ENCODE data around the gene HSPB1. TPM values are rescaled to one million over a fixed set of nuclear protein-coding genes. Genes with fewer than 3 reads are reported as not detected.

Gene HSPB1
- total and polyA plus RNA-seq, 4 donors = 25.5 to 186 (median 104) TPM

- Histone ChIP-seq H3K9me3 (ENCODE audit: control insufficient read depth in 4 of 4, low read length in 3 of 4) (no peaks in the 10 kb centered on the region), H3K4me1 (ENCODE audit: control insufficient read depth in 4 of 4, insufficient read depth in 4 of 4, low read length in 3 of 4) (peaks cover 6 to 27% (median 16%) of the 10 kb centered on the region in 4 donors), H3K9ac (ENCODE audit: low read depth in 1 of 2, low read length in 2 of 2) (no peak overlapping the region), H3K36me3 (ENCODE audit: control insufficient read depth in 4 of 4, insufficient read depth in 3 of 4, low read depth in 1 of 4, low read length in 3 of 4) (peaks cover 4 to 22% (median 11%) of the 10 kb centered on the region in 4 donors), H3K27me3 (ENCODE audit: control insufficient read depth in 4 of 4, insufficient read depth in 4 of 4, low read length in 3 of 4) (no peaks in the 10 kb centered on the region), H3K27ac (ENCODE audit: low read depth in 1 of 2, low read length in 2 of 2) (no peak overlapping the region), H3K4me3 (ENCODE audit: low read depth in 1 of 3, low read length in 3 of 3) (no peak overlapping the region)
- DNase-seq (ENCODE audit: low spot score) = no peak
- 92% methylated on average over 5 of the region's 5 CpGs for WGBS
- TF ChIP-seq SP1 (IDR thresholded peaks at IDR 0.05) = no peak
- no peak for TF ChIP-seq ZBTB33 (IDR thresholded peaks at IDR 0.05)
- TF ChIP-seq FOXA2 (IDR thresholded peaks at IDR 0.05) = no peak
- TF ChIP-seq NR2F2 (IDR thresholded peaks at IDR 0.05) = no peak
- no peak for TF ChIP-seq HNF4A (conservative IDR thresholded peaks at IDR 0.05)
- TF ChIP-seq HNF4G (IDR thresholded peaks at IDR 0.05) = no peak
- TF ChIP-seq FOXA1 (IDR thresholded peaks at IDR 0.05) = no peak
- no peak for TF ChIP-seq YY1 (IDR thresholded peaks at IDR 0.05)
- TF ChIP-seq GABPA (IDR thresholded peaks at IDR 0.05 in 1 of 2, conservative IDR thresholded peaks at IDR 0.05 in 1 of 2) = no peak
- TF ChIP-seq JUND (IDR thresholded peaks at IDR 0.05) = no peak
- no peak for TF ChIP-seq MAX (IDR thresholded peaks at IDR 0.05)
- no peak for TF ChIP-seq CTCF (IDR thresholded peaks at IDR 0.05; ENCODE audit: low read depth, low read length, missing input control)
- TF ChIP-seq EGR1 (IDR thresholded peaks at IDR 0.05; ENCODE audit: low read depth in 2 of 2) = no peak
- no peak for TF ChIP-seq REST (IDR thresholded peaks at IDR 0.05)
- TF ChIP-seq RXRA (IDR thresholded peaks at IDR 0.05) = no peak
- no peak for TF ChIP-seq RAD21 (IDR thresholded peaks at IDR 0.05)
Observed at GRCh38 chr7:76342222-76342621, 39.7 kb downstream of the HSPB1 start.

GRCh38 chr7:76343294-76343930 lies 40.9 kb downstream of the HSPB1 start:
- Histone ChIP-seq H3K36me3 (ENCODE audit: control insufficient read depth in 4 of 4, insufficient read depth in 3 of 4, low read depth in 1 of 4, low read length in 3 of 4) (peaks cover 4 to 22% (median 11%) of the 10 kb centered on the region in 4 donors), H3K4me3 (ENCODE audit: low read depth in 1 of 3, low read length in 3 of 3) (no peak overlapping the region), H3K9me3 (ENCODE audit: control insufficient read depth in 4 of 4, low read length in 3 of 4) (no peaks in the 10 kb centered on the region), H3K27me3 (ENCODE audit: control insufficient read depth in 4 of 4, insufficient read depth in 4 of 4, low read length in 3 of 4) (no peaks in the 10 kb centered on the region), H3K4me1 (ENCODE audit: control insufficient read depth in 4 of 4, insufficient read depth in 4 of 4, low read length in 3 of 4) (peaks cover 7 to 34% (median 20%) of the 10 kb centered on the region in 4 donors), H3K27ac (ENCODE audit: low read depth in 1 of 2, low read length in 2 of 2) (no peak overlapping the region), H3K9ac (ENCODE audit: low read depth in 1 of 2, low read length in 2 of 2) (no peak overlapping the region)
- TF ChIP-seq EGR1 (IDR thresholded peaks at IDR 0.05; ENCODE audit: low read depth in 2 of 2) (no peak), CTCF (IDR thresholded peaks at IDR 0.05; ENCODE audit: low read depth, low read length, missing input control) (no peak), MAX (IDR thresholded peaks at IDR 0.05) (no peak), YY1 (IDR thresholded peaks at IDR 0.05) (no peak), FOXA1 (IDR thresholded peaks at IDR 0.05) (no peak), NR2F2 (IDR thresholded peaks at IDR 0.05) (no peak)
- 71% methylated on average over 6 of the region's 6 CpGs for WGBS
- no peak for DNase-seq (ENCODE audit: low spot score)
